ENCODE measurements around the gene WWOX. TPM values are rescaled to one million over a fixed set of nuclear protein-coding genes. Genes with fewer than 3 reads are reported as not detected.

Gene WWOX
- total and polyA plus RNA-seq, 2 of the 8 experiments (the other 6 are each of a cell fraction or from before 2014, with no cell fraction given), result 5.4 to 16.7 TPM

- Histone ChIP-seq H3K14ac (ENCODE audit: insufficient read length) (no peak overlapping the region), H3K9me3 (ENCODE audit: insufficient read depth in 2 of 2, low read depth in 1 of 2, low read length in 1 of 2) (no peaks in the 10 kb centered on the region), H3K27me3 (replicated peaks in 1 of 4; ENCODE audit: control insufficient read depth in 3 of 4, extremely low read depth in 1 of 4, insufficient read depth in 3 of 4, low read length in 3 of 4) (no peaks in the 10 kb centered on the region), H4K20me1 (replicated peaks in 1 of 2; ENCODE audit: control insufficient read depth in 1 of 2, insufficient read depth in 2 of 2, low read length in 2 of 2) (no peaks in the 10 kb centered on the region), H3K4me2 (ENCODE audit: insufficient read depth in 1 of 2, low read depth in 2 of 2, low read length in 2 of 2) (peak overlapping the region in 1 of 2 experiments; percentile 55; a peak in 3 of 4 replicates), H3K18ac (ENCODE audit: extremely low read depth, low read length) (no peak overlapping the region; the same call in 1 of the 2 replicates), H3K56ac (replicated peaks; ENCODE audit: insufficient read length, low read depth, low read length) (no peak overlapping the region), H4K5ac (ENCODE audit: insufficient read length, low read depth, low read length) (no peak overlapping the region), H3K4me1 (replicated peaks in 1 of 4; ENCODE audit: control insufficient read depth in 3 of 4, insufficient read depth in 4 of 4, low read length in 3 of 4) (peaks cover 12 to 24% (median 21%) of the 10 kb centered on the region in 4 experiments), H2AFZ (ENCODE audit: low read length) (no peak overlapping the region), H2BK5ac (ENCODE audit: low read depth, low read length) (0 out of 2 replicates have a peak overlapping the region, but pooled peaks have one; percentile 3), H2AK5ac (ENCODE audit: low read depth, low read length) (no peak overlapping the region), H4K91ac (replicated peaks; ENCODE audit: insufficient read length, low read length) (no peak overlapping the region), H2BK20ac (ENCODE audit: low read length) (no peak overlapping the region; the same call in 1 of the 2 replicates), H3K36me3 (ENCODE audit: control insufficient read depth in 2 of 4, insufficient read depth in 4 of 4, low read length in 3 of 4) (no peaks in the 10 kb centered on the region), H4K8ac (ENCODE audit: extremely low read depth, insufficient read depth, low read length) (no peak overlapping the region), H3K23me2 (ENCODE audit: low read depth, low read length) (no peaks in the 10 kb centered on the region), H2BK15ac (ENCODE audit: low read length) (no peak overlapping the region), H2BK120ac (replicated peaks; ENCODE audit: low read depth, low read length) (no peak overlapping the region), H2BK12ac (ENCODE audit: low read depth, low read length) (0 out of 2 replicates have a peak overlapping the region, but pooled peaks have one; percentile 0), H3K79me1 (ENCODE audit: low read depth, low read length) (no peaks in the 10 kb centered on the region), H3K27ac (ENCODE audit: low read depth, low read length) (no peak overlapping the region), H3K9ac (replicated peaks in 1 of 4; ENCODE audit: extremely low read depth in 1 of 4, low read depth in 3 of 4, low read length in 3 of 4) (no peak overlapping the region), H3K4me3 (ENCODE audit: extremely low read depth in 1 of 4, insufficient read depth in 2 of 4, low read depth in 3 of 4, low read length in 4 of 4) (no peak overlapping the region), H3K23ac (ENCODE audit: insufficient read length) (no peak overlapping the region), H3K79me2 (ENCODE audit: control insufficient read depth in 1 of 2, insufficient read depth in 2 of 2, low read length in 2 of 2) (no peaks in the 10 kb centered on the region), H3K4ac (replicated peaks; ENCODE audit: insufficient read length, low read depth, low read length) (no peak overlapping the region)
- FAIRE-seq, result peak; percentile 39
- no peak for DNase-seq (ENCODE audit: low read depth in 1 of 2, low spot score in 2 of 2)
- CTCF ChIA-PET (ENCODE audit: partially characterized antibody), result interaction anchor here (1.1 kb wide), 1 partner anchor 61 kb away, joined by 3 read pairs; no protein-coding TSS in a partner anchor
- WGBS, 2 experiments (ENCODE audit: extremely low coverage in 1 of 2, insufficient coverage in 1 of 2, insufficient read length in 1 of 2, insufficient replicate concordance in 2 of 2, low coverage in 1 of 2, low lambda C conversion rate in 2 of 2, missing lambda C conversion rate in 1 of 2), result 36% methylated on average over 1 of the region's 1 CpG; no CpG with 5 or more reads in 1 of the 2 experiments
- POLR2A ChIA-PET (ENCODE audit: partially characterized antibody), result interaction anchor here (0.5 kb wide), 1 partner anchor 153 kb away, joined by 4 read pairs; no protein-coding TSS in a partner anchor
- TF ChIP-seq CHD1 (IDR thresholded peaks at IDR 0.05; ENCODE audit: low read depth, low read length) (no peak), RXRA (IDR thresholded peaks at IDR 0.05; ENCODE audit: insufficient read depth, low read depth, low read length) (no peak), E2F6 (IDR thresholded peaks at IDR 0.05) (no peak), KDM5A (IDR thresholded peaks at IDR 0.05; ENCODE audit: low read length) (no peak), JUND (IDR thresholded peaks at IDR 0.05; ENCODE audit: low read length) (peak; percentile 17; the same call in 1 of the 2 replicates), ASH2L (IDR thresholded peaks at IDR 0.05; ENCODE audit: low read length) (peak; percentile 82), SAP30 (IDR thresholded peaks at IDR 0.05; ENCODE audit: insufficient read depth, insufficient replicate concordance, low read length) (no peak), HDAC6 (IDR thresholded peaks at IDR 0.05; ENCODE audit: low read depth, low read length) (no peak), TAF7 (optimal IDR thresholded peaks at IDR 0.05; ENCODE audit: borderline replicate concordance, low read depth, low read length) (no peak), RBBP5 (IDR thresholded peaks at IDR 0.05; ENCODE audit: borderline replicate concordance, low read depth, low read length) (peak; percentile 74; the same call in 1 of the 2 replicates), POU5F1 (IDR thresholded peaks at IDR 0.05; ENCODE audit: low read depth, low read length) (no peak), CBX5 (IDR thresholded peaks at IDR 0.05; ENCODE audit: low read depth, low read length) (no peak)
Measured at GRCh38 chr16:78307824-78308528, 208.5 kb downstream of the WWOX start.

Measured in H1 (cell line).